ENCODE results near the gene ENTPD1. TPM values are rescaled to one million over a fixed set of nuclear protein-coding genes. Genes with fewer than 3 reads are reported as not detected.

Gene ENTPD1
- total RNA-seq, 4 donors from 2014 or later = 27.3 to 33.4 (median 31.4) TPM

- no peak for DNase-seq (ENCODE audit: extremely low spot score)
- H3K27ac ChIP-seq (replicated peaks in 1 of 4) = peak overlapping the region in 1 of 4 donors; percentile 9
- H3K9me3 ChIP-seq = no peaks in the 10 kb centered on the region
- intact Hi-C loops (cut with DNase I) = no loop called here
- 88% methylated on average over 6 of the region's 6 CpGs for WGBS
- no peak overlapping the region for H3K4me3 ChIP-seq
- H3K27me3 ChIP-seq = no peaks in the 10 kb centered on the region
- peaks cover 30 to 42% (median 37%) of the 10 kb centered on the region in 4 donors for H3K4me1 ChIP-seq
- no peaks in the 10 kb centered on the region for H3K36me3 ChIP-seq
- no peak for TF ChIP-seq POLR2A (IDR thresholded peaks at IDR 0.05; ENCODE audit: low read depth)
- TF ChIP-seq EP300 (IDR thresholded peaks at IDR 0.05) = no peak
- no peak for TF ChIP-seq CTCF (IDR thresholded peaks at IDR 0.05)
- no peak for TF ChIP-seq POLR2AphosphoS5 (IDR thresholded peaks at IDR 0.05)
These were observed 59.8 kb downstream of the ENTPD1 start for GRCh38 chr10:95815701-95816240.

GRCh38 chr10:95818010-95818409 lies 62.0 kb downstream of the ENTPD1 start:
- TF ChIP-seq POLR2A (IDR thresholded peaks at IDR 0.05; ENCODE audit: low read depth) = no peak
- TF ChIP-seq CTCF (IDR thresholded peaks at IDR 0.05) = no peak
- no peak for TF ChIP-seq POLR2AphosphoS5 (IDR thresholded peaks at IDR 0.05)
- TF ChIP-seq EP300 (IDR thresholded peaks at IDR 0.05) = no peak
- DNase-seq (ENCODE audit: extremely low spot score) = no peak
- H3K4me1 ChIP-seq = peaks cover 30 to 46% (median 41%) of the 10 kb centered on the region in 4 donors
- H3K4me3 ChIP-seq = no peak overlapping the region
- H3K9me3 ChIP-seq = no peaks in the 10 kb centered on the region
- 90% methylated on average over 1 of the region's 1 CpG for WGBS
- intact Hi-C loops (cut with DNase I) = no loop called here
- no peaks in the 10 kb centered on the region for H3K27me3 ChIP-seq
- peak overlapping the region in 3 of 4 donors; percentile 6 to 46 (median 30) for H3K27ac ChIP-seq (replicated peaks in 1 of 4)
- H3K36me3 ChIP-seq = no peaks in the 10 kb centered on the region

- intact Hi-C loops (cut with DNase I) = no loop called here
- Histone ChIP-seq H3K27me3 (no peaks in the 10 kb centered on the region), H3K36me3 (no peaks in the 10 kb centered on the region), H3K27ac (replicated peaks in 1 of 4) (peak overlapping the region in 3 of 4 donors; percentile 6 to 46 (median 30)), H3K4me3 (no peak overlapping the region), H3K4me1 (peaks cover 25 to 43% (median 37%) of the 10 kb centered on the region in 4 donors), H3K9me3 (no peaks in the 10 kb centered on the region)
- no peak for TF ChIP-seq POLR2AphosphoS5 (IDR thresholded peaks at IDR 0.05)
- TF ChIP-seq CTCF (IDR thresholded peaks at IDR 0.05) = no peak
- TF ChIP-seq EP300 (IDR thresholded peaks at IDR 0.05) = no peak
- no peak for TF ChIP-seq POLR2A (IDR thresholded peaks at IDR 0.05; ENCODE audit: low read depth)
- 30% methylated on average over 2 of the region's 2 CpGs for WGBS
- DNase-seq (ENCODE audit: extremely low spot score) = no peak
These were observed 62.7 kb downstream of the ENTPD1 start for GRCh38 chr10:95818668-95819067.

GRCh38 chr10:95819620-95820329 lies 63.8 kb downstream of the ENTPD1 start:
- intact Hi-C loops (cut with DNase I) = no loop called here
- DNase-seq (ENCODE audit: extremely low spot score) = no peak
- Histone ChIP-seq H3K36me3 (no peaks in the 10 kb centered on the region), H3K27ac (replicated peaks in 1 of 4) (peak overlapping the region in 2 of 4 donors; percentile 30 to 46), H3K27me3 (no peaks in the 10 kb centered on the region), H3K9me3 (no peaks in the 10 kb centered on the region), H3K4me3 (no peak overlapping the region), H3K4me1 (peaks cover 17 to 32% (median 27%) of the 10 kb centered on the region in 4 donors)
- TF ChIP-seq POLR2AphosphoS5 (IDR thresholded peaks at IDR 0.05) (no peak), POLR2A (IDR thresholded peaks at IDR 0.05; ENCODE audit: low read depth) (no peak), CTCF (IDR thresholded peaks at IDR 0.05) (no peak), EP300 (IDR thresholded peaks at IDR 0.05) (no peak)
- 42% methylated on average over 2 of the region's 2 CpGs for WGBS

Measured in esophagus muscularis mucosa (tissue), 4 donors.